ENCODE measurements around the gene HDLBP. TPM values are rescaled to one million over a fixed set of nuclear protein-coding genes. Genes with fewer than 3 reads are reported as not detected.

HDLBP gene
- total RNA-seq, 1 donor from 2014 or later = 922 TPM

- no peak for TF ChIP-seq CTCF (IDR thresholded peaks at IDR 0.05; ENCODE audit: insufficient read depth, low read depth, low read length)
- TF ChIP-seq EZH2 (IDR thresholded peaks at IDR 0.05; ENCODE audit: insufficient read depth, low read length) = no peak
- Histone ChIP-seq H4K20me1 (ENCODE audit: insufficient read depth, low read length) (peaks cover 63% of the 10 kb centered on the region), H3K36me3 (ENCODE audit: insufficient read depth, low read length) (peaks cover 76% of the 10 kb centered on the region), H3K9me3 (ENCODE audit: insufficient read depth, low read depth, low read length) (no peaks in the 10 kb centered on the region), H3K4me1 (ENCODE audit: insufficient read depth, low read length) (no peaks in the 10 kb centered on the region), H3K9ac (ENCODE audit: low read length) (no peak overlapping the region), H3K4me3 (ENCODE audit: insufficient read depth, low read depth, low read length) (no peak overlapping the region), H3K27ac (ENCODE audit: low read depth, low read length) (no peak overlapping the region), H3K4me2 (ENCODE audit: low read length) (no peak overlapping the region), H3K27me3 (ENCODE audit: insufficient read depth, low read length) (no peaks in the 10 kb centered on the region), H3K79me2 (ENCODE audit: insufficient read depth, low read length) (peaks cover 33% of the 10 kb centered on the region), H2AFZ (ENCODE audit: low read depth, low read length) (no peak overlapping the region)
- Mint-ChIP-seq H3K4me3 (ENCODE audit: unreplicated experiment) (no peak overlapping the region), H3K27me3 (ENCODE audit: low read depth, unreplicated experiment) (no peaks in the 10 kb centered on the region), H3K4me1 (ENCODE audit: low read depth, unreplicated experiment) (peaks cover 4% of the 10 kb centered on the region), H3K36me3 (ENCODE audit: low read depth, unreplicated experiment) (peaks cover 25% of the 10 kb centered on the region), H3K27ac (ENCODE audit: unreplicated experiment) (no peak overlapping the region), H3K9me3 (ENCODE audit: unreplicated experiment) (no peaks in the 10 kb centered on the region)
- DNase-seq (ENCODE audit: low read depth) (peak; percentile 41), FAIRE-seq (no peak)
Observed at GRCh38 chr2:241344925-241345651, 29.6 kb upstream of the HDLBP start.

DNA sequence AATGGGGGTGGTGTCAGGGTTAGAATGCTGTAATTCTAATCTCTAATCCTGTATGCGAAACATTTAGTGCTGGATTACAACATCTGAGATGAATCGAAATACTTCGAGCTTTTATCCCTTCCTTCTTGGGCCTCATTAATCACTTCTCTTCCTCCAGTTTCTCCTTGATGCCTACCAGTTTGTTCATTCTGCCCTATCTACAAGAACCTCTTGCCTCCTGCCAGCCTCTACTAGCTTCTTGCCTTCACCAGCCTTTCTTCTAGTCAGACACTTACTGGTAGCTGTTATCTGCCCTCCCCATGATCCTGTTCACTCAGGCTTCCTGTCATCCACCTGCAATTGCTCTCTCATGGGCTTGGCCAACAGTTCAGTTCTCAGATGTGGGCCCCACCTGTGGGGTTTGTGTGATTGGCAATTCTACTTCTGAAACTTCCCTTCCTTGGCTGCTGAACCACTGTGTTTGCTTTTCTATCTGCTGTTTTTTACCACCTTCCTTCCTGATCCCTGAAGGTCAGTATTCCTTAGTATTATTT, 25.2 kb upstream of the HDLBP start:
- H3K9ac ChIP-seq (ENCODE audit: low read length) = no peak overlapping the region
- H3K4me2 ChIP-seq (ENCODE audit: low read length) = no peak overlapping the region
- no peaks in the 10 kb centered on the region for H3K27me3 ChIP-seq (ENCODE audit: insufficient read depth, low read length)
- Mint-ChIP-seq H3K36me3 (ENCODE audit: low read depth, unreplicated experiment) (peaks cover 18% of the 10 kb centered on the region), H3K27ac (ENCODE audit: unreplicated experiment) (peak overlapping the region; percentile 60), H3K4me1 (ENCODE audit: low read depth, unreplicated experiment) (peaks cover 4% of the 10 kb centered on the region), H3K4me3 (ENCODE audit: unreplicated experiment) (no peak overlapping the region), H3K9me3 (ENCODE audit: unreplicated experiment) (no peaks in the 10 kb centered on the region), H3K27me3 (ENCODE audit: low read depth, unreplicated experiment) (no peaks in the 10 kb centered on the region)
- peaks cover 76% of the 10 kb centered on the region for H4K20me1 ChIP-seq (ENCODE audit: insufficient read depth, low read length)
- no peaks in the 10 kb centered on the region for H3K9me3 ChIP-seq (ENCODE audit: insufficient read depth, low read depth, low read length)
- DNase-seq (ENCODE audit: low read depth) (no peak), FAIRE-seq (no peak)
- TF ChIP-seq EZH2 (IDR thresholded peaks at IDR 0.05; ENCODE audit: insufficient read depth, low read length) (no peak), CTCF (IDR thresholded peaks at IDR 0.05; ENCODE audit: insufficient read depth, low read depth, low read length) (no peak)
- H3K36me3 ChIP-seq (ENCODE audit: insufficient read depth, low read length) = peaks cover 79% of the 10 kb centered on the region
- H3K79me2 ChIP-seq (ENCODE audit: insufficient read depth, low read length) = peaks cover 48% of the 10 kb centered on the region
- no peak overlapping the region for H3K27ac ChIP-seq (ENCODE audit: low read depth, low read length)
- no peaks in the 10 kb centered on the region for H3K4me1 ChIP-seq (ENCODE audit: insufficient read depth, low read length)
- no peak overlapping the region for H2AFZ ChIP-seq (ENCODE audit: low read depth, low read length)
- H3K4me3 ChIP-seq (ENCODE audit: insufficient read depth, low read depth, low read length) = no peak overlapping the region

Data from astrocyte (in vitro differentiated cells and primary cell).